HL-60/S4 treated with retinoic acid at 250 ng/mL for 4 days and 3 days (cell line): ENCODE results near the gene SMR3A.

Source experiments
- in situ Hi-C: fragments of 300-500 bp; cut with MboI; formaldehyde crosslinking; loops from 2 replicates; pipeline ENCODE4 v1.7.0; 2022; ENCODE audit warnings: low sequenced_read_pairs

SMR3A gene

DNA sequence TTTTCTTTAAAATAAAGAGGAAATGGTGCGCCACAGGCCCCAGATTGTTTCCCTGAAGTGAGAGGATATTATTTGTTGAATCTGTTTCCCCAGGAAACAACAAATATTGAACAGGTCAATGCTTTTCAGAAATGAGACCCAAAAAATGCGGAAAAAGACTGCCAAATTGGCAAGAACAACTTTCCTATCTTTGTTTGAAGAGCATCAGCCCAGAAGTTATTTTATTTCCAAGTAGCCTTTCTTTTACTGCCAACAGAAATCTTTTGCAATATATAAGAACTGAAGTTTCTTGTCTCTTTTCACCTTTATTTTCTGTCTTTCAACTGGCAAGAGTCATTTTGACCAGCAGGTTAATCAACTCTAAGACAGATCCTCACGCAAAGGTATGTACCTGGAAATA, at the start of gene SMR3A:
TSS of gene SMR3A (plus strand) at position 301 of the 400 bp plus-strand sequence. CDS start 1,356 bp downstream, outside the sequence.
- in situ Hi-C loops, result no loop called here

DNA sequence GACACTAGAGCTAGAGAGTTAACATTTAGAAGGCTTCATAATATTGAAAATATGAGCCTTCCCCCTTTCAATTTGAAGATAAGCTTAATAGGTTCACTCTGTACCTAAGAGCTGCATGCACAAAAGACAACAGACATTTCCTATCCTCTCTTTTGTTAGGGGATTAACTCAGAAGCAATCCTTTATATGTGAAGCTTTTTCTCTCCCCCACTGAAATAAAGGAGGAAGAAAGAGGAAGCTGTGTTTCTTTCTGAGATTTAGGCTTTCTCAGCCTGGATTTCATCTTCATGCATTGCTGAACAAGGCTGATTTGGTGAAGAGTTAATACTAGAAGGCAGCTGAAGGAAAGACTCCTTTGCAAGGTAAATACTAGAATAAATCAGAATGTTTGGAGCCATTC, 46.8 kb upstream of the SMR3A start:
- in situ Hi-C loops, result no loop called here

DNA sequence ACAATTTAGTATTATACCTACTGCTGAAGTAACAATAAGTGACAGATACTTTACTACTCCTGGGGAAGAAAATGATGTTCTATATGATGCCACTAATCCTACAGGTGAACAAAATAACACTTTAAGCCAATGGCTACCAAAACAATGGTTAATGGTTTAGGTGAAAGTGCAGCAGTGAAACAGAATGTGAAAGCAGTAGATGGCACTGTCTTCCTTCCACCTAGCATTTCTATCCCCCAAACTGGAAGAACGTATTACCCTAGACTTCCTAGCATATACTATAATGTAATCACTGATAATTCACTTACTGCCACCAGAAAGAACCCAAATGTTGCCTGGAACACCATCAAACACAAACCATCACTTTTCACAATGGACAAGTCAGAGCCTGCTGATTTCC, 44.6 kb upstream of the SMR3A start:
- in situ Hi-C loops, result no loop called here

DNA sequence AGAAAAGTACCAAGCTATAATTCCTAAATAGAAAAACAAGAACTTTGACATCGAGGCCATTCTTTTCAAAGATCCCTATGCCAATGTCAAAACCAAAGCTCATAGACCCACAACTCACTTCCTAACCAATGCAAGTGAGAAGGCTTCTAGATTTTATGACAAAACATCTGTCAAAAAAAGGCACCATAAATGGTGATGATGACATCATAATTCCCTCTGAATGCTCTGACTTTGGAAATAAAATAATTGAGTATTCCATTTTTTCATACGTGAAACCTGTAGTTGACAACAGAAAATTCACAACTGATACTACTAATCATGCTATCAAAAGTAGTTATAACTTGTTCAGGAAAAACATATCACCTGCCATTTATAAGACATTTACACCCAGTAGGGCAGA, 34.5 kb upstream of the SMR3A start:
- in situ Hi-C loops, result no loop called here

DNA sequence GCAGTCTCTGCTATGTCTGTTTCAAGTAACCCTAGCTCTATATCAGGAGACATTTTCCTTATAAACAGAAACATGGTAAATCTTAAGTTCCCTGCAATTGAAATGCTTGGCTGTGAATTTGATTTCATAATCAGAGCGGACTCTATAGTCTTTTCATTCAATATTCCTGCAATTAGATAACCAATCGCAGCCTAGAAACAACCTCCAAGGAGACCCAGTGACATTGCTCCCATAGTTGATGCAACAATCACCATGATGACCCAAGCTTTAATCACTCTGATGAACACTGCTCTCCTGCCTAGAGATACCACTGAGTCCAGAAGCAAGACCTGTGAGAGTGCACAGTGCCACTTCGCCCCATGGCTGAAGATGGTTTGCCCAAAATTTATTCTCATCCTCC, 25.9 kb upstream of the SMR3A start, which contains the start of gene CABS1:
TSS of gene CABS1 (plus strand) at position 301 of the 400 bp plus-strand sequence. CDS start at position 360, 59 bp downstream.
- in situ Hi-C loops, result no loop called here

GRCh38 chr4:70336043-70336442, 24.5 kb upstream of the SMR3A start:
- in situ Hi-C loops, result no loop called here

DNA sequence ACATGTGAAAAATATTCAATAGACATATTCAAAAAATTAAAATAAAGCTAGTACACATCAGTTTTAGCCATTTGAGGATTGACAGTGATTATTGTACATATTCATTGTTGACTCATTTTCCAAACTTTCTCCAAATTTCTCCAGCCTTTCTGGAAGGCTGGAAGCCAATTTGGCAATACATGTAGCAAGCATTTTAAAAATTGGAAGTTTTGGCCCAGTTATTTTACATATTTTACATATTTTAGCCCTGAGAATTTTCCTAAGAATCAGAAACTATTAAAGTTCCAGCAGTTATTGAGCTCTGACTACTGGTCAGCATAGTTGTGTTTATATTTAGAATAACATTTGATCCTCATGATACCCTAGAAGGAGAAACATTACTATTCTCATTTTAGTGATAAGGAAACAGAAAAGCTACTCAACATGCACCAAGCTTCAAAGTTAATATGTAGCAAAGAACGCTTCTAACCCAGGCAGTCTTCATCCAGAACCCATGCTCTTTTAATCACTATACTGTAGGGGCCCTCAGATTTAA, 22.6 kb upstream of the SMR3A start:
- in situ Hi-C loops, result no loop called here

DNA sequence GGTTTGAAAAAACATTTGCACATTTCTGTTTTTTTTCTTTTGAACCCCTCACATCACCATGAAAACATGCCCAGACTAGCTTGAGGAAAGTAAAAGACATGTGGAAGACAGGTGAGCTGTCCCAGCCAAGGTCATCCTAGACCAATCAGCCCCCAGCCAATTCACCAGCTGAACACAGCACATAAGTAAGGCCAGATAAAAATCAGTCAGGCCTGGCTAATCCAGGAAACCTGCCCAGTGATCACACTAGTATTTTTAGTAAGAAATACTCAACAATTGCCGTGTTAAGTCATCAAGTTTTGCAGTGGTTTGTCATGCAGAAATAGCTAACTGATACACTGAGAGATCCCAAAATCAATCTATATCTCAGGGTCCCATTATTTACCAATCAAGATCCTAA, 4.4 kb upstream of the SMR3A start:
- in situ Hi-C loops, result no loop called here

DNA sequence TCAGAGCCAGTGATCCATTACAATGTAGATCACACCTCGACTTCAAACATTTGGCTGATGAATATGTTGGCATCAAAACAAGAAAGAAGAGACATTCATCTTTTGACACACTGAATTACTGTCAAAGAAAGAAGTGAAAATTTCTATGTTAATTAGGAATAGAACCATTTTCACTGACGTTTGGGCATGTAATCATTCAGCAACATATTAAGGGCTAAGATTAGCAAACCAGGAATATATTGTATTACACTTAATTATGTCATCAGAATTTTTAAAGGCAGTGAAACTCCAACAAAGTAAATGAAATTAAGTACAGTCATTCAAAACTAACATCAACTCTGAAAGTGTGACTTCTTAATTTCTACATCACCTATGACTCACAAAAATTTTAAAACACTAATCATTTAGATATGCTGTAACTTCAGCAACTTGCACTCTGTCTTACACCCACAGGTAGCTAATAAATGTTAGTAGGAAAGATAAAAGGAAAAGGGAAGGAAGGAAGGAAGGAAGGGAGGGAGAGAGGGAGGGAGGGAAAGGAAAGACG, 1.4 kb upstream of the SMR3A start:
- in situ Hi-C loops, result no loop called here

- in situ Hi-C loops, result no loop called here
Observed at GRCh38 chr4:70364002-70364401, 3.4 kb downstream of the SMR3A start.

GRCh38 chr4:70365479-70365878, 4.9 kb downstream of the SMR3A start:
- in situ Hi-C loops, result no loop called here

DNA sequence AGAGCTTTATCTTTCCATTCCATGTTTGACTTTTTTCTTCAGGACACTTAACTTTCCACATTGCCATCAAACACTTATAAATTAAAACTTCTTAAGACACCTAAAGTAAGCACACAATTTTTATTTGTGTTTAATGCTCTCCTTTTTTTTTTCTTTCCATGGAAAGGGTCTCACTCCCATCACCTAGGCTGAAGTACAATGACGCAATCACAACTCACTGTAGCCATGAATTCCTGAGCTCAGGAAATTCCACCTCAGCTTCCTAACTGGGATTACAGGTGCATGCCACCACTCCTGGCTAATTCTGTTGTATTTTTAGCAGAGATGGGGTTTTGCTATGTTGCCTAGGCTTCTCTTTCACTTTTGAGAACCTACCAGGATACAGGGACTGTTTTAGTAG, 7.3 kb downstream of the SMR3A start:
- in situ Hi-C loops, result no loop called here

GRCh38 chr4:70371987-70372386, 11.4 kb downstream of the SMR3A start:
- in situ Hi-C loops, result no loop called here

DNA sequence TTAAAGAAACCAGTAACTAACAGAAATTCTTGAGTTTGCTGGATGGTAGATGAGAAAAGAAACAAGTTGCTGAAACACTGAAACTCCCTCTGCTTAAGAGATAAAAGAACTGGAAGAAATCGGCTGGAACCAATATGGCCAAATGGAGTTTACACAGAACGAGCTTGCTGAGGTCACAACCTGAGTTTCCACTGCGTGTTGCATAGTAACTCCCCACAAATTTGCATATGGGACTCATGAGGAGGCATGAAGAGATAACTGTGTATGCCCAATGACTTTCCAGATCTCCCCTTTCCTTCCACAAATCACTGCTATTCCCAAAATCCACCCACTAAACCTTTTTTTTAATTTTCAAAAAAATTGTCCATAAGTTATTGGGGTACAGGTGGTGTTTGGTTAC, 12.2 kb downstream of the SMR3A start:
- in situ Hi-C loops, result no loop called here

DNA sequence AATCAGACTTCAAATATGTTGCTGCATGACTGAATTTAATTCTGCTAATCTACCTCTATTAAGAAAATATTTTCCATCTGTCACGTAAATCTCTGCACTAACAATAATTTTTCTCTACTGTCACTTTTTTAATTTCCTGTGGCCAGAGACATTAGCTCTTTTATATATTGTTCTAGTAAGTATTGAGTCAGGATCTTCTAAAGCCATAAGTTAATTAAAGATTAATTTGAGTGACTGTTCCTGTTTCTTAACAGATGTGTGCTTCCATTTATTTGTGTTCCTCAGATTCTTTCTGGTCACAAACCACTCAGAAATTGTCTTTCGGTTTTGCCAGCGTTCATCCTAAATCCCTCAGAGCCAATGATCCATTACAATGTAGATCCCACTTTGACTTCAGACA, 20.0 kb downstream of the SMR3A start:
- in situ Hi-C loops, result no loop called here

DNA sequence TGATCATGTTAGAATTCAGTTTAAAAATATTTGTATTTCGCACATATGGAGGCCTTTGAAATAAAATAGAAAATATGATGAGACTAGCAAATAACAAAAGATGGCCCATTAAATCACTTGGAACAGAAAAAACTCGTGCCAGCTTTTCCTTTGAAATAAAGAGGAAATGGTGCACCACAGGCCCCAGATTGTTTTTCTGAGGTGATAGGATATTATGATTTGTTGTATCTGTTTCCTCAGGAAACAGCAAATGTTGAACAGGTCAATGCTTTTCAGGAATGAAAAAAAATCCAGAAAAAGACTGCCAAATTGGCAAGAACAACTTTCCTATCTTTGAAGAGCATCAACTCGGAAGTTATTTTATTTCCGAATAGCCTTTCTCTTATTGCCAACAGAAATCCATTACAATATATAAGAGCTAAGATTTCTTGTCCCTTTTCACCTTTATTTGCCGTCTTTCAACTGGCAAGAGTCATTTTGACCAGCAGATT, 22.2 kb downstream of the SMR3A start, which contains the start of gene SMR3B:
TSS of gene SMR3B (plus strand) at position 441 of the 491 bp plus-strand sequence. CDS start 1,380 bp downstream, outside the sequence.
- in situ Hi-C loops, result no loop called here

GRCh38 chr4:70392057-70392776, 31.7 kb downstream of the SMR3A start:
- in situ Hi-C loops, result no loop called here

- in situ Hi-C loops, result no loop called here
Observed at GRCh38 chr4:70397580-70397979, 37.0 kb downstream of the SMR3A start, which contains the start of gene OPRPN. Gene OPRPN, plus strand, starts transcription at chr4:70397940. Its CDS starts 1,346 bp downstream, at chr4:70399286.

DNA sequence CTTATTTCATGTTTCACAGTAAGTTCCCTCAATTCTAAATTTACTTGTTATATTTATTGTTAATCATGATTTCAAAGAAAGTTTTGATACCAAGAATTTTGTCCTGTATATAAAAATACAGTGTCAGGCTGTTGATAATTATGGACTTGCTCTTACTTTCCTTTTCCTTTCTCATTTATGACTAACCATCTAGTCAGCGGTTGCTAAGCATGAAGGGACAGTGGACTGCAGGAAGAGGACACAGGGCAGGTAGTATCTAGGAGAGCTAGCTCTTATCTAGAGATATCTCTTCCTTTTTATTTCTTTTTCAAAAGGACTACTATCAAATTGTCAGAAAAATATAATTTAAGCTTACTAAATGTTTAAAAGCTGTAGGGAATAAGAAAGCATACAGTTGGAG, 38.8 kb downstream of the SMR3A start:
- in situ Hi-C loops, result no loop called here

DNA sequence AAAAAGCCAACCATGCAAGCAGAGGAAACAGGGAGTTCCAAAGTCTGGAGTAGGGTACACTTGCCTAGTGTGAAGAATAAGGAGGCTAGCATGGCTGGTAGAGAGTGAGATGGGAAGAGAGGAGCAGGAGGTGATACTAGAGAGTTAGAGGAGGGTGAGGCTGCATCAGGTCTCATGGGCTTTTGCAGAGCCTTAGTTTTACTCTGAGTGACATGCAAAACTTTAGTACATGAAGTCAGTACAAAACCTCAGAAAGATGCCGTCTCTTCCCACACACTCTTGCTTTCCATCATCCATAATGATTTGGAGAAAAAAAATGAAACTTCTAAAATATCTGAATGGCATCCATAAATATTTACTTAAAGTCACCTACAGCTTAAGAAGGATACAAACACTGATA, 42.2 kb downstream of the SMR3A start:
- in situ Hi-C loops, result no loop called here

GRCh38 chr4:70405765-70406164, 45.2 kb downstream of the SMR3A start:
- in situ Hi-C loops, result no loop called here
